ENCODE results near the gene IFNL4.

DNA sequence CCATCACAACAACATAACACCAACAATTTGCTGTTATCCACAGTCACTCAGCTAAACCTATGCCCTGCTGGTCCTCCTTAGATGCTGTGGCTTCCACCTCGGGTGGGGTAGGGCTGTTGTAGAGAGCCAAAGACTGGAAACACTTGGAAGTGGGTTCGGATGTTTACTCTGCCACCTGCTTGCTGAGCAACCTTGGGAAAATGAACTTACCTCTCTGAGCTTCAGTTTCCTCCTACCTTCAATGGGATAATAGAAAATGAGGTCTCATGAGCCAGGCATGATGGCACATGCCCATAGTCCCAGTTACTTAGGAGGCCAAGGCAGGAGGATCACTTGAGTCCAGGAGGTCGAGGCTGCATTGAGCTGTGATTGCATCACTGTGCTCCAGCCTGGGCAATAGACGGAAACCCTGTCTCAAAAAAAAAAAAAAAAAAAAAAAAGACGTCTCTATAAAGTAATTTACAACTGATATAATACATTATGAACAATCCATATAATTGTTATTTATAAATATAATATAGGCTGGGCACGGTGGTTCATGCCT lies 41.3 kb downstream of the IFNL4 start:
- TF ChIP-seq GLIS3 (CRISPR knock-in tag; IDR thresholded peaks at IDR 0.05), result no peak
- TF ChIP-seq ZC3H10 (CRISPR knock-in tag; IDR thresholded peaks at IDR 0.05), result no peak
- no peak for TF ChIP-seq RARB (CRISPR knock-in tag; IDR thresholded peaks at IDR 0.05)
- TF ChIP-seq ZNF8 (CRISPR knock-in tag; IDR thresholded peaks at IDR 0.05), result no peak
- no peak for TF ChIP-seq ZFP30 (CRISPR knock-in tag; IDR thresholded peaks at IDR 0.05)
- no peak for TF ChIP-seq PPARA (CRISPR knock-in tag; IDR thresholded peaks at IDR 0.05; ENCODE audit: borderline replicate concordance)
- TF ChIP-seq, protein P1, sequence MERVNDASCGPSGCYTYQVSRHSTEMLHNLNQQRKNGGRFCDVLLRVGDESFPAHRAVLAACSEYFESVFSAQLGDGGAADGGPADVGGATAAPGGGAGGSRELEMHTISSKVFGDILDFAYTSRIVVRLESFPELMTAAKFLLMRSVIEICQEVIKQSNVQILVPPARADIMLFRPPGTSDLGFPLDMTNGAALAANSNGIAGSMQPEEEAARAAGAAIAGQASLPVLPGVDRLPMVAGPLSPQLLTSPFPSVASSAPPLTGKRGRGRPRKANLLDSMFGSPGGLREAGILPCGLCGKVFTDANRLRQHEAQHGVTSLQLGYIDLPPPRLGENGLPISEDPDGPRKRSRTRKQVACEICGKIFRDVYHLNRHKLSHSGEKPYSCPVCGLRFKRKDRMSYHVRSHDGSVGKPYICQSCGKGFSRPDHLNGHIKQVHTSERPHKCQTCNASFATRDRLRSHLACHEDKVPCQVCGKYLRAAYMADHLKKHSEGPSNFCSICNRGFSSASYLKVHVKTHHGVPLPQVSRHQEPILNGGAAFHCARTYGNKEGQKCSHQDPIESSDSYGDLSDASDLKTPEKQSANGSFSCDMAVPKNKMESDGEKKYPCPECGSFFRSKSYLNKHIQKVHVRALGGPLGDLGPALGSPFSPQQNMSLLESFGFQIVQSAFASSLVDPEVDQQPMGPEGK (CRISPR knock-in tag; IDR thresholded peaks at IDR 0.05; ENCODE audit: borderline replicate concordance), result no peak
- TF ChIP-seq TOX (CRISPR knock-in tag; IDR thresholded peaks at IDR 0.05; ENCODE audit: borderline replicate concordance), result no peak
- TF ChIP-seq, protein P2, sequence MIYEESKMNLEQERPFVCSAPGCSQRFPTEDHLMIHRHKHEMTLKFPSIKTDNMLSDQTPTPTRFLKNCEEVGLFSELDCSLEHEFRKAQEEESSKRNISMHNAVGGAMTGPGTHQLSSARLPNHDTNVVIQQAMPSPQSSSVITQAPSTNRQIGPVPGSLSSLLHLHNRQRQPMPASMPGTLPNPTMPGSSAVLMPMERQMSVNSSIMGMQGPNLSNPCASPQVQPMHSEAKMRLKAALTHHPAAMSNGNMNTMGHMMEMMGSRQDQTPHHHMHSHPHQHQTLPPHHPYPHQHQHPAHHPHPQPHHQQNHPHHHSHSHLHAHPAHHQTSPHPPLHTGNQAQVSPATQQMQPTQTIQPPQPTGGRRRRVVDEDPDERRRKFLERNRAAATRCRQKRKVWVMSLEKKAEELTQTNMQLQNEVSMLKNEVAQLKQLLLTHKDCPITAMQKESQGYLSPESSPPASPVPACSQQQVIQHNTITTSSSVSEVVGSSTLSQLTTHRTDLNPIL (CRISPR knock-in tag; IDR thresholded peaks at IDR 0.05; ENCODE audit: low read depth), result no peak
- TF ChIP-seq ARNTL (CRISPR knock-in tag; IDR thresholded peaks at IDR 0.05; ENCODE audit: borderline replicate concordance, low read depth), result no peak
- TF ChIP-seq BACH2 (CRISPR knock-in tag; IDR thresholded peaks at IDR 0.05; ENCODE audit: borderline replicate concordance), result no peak
- TF ChIP-seq, protein P3, sequence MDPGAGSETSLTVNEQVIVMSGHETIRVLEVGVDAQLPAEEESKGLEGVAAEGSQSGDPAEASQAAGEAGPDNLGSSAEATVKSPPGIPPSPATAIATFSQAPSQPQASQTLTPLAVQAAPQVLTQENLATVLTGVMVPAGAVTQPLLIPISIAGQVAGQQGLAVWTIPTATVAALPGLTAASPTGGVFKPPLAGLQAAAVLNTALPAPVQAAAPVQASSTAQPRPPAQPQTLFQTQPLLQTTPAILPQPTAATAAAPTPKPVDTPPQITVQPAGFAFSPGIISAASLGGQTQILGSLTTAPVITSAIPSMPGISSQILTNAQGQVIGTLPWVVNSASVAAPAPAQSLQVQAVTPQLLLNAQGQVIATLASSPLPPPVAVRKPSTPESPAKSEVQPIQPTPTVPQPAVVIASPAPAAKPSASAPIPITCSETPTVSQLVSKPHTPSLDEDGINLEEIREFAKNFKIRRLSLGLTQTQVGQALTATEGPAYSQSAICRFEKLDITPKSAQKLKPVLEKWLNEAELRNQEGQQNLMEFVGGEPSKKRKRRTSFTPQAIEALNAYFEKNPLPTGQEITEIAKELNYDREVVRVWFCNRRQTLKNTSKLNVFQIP (CRISPR knock-in tag; IDR thresholded peaks at IDR 0.05; ENCODE audit: borderline replicate concordance, low read depth), result no peak
- TF ChIP-seq TCF4 (CRISPR knock-in tag; IDR thresholded peaks at IDR 0.05; ENCODE audit: borderline replicate concordance), result no peak
- TF ChIP-seq, protein P4, sequence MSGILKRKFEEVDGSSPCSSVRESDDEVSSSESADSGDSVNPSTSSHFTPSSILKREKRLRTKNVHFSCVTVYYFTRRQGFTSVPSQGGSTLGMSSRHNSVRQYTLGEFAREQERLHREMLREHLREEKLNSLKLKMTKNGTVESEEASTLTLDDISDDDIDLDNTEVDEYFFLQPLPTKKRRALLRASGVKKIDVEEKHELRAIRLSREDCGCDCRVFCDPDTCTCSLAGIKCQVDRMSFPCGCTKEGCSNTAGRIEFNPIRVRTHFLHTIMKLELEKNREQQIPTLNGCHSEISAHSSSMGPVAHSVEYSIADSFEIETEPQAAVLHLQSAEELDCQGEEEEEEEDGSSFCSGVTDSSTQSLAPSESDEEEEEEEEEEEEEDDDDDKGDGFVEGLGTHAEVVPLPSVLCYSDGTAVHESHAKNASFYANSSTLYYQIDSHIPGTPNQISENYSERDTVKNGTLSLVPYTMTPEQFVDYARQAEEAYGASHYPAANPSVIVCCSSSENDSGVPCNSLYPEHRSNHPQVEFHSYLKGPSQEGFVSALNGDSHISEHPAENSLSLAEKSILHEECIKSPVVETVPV (CRISPR knock-in tag; IDR thresholded peaks at IDR 0.05), result no peak
